LNCaP clone FGC (cell line): ENCODE measurements around the gene POLR1H.

Source experiments
- DNase-seq: peaks from one replicate; pipeline ENCODE4 v3.0.0-alpha.2; 2011; ENCODE audit warnings: low read depth
- H3K4me3 ChIP-seq: 2 replicates; pipeline ENCODE4 v1.5.1; 2011; ENCODE audit warnings: mild to moderate bottlenecking, low read depth, low read length, control low read depth
- CTCF ChIP-seq: IDR thresholded peaks from 2 replicates; pipeline ENCODE4 v1.5.1; 2012; ENCODE audit warnings: mild to moderate bottlenecking; ENCODE audit not compliant: control insufficient read depth, insufficient read depth; ENCODE audit errors: extremely low read depth

Gene POLR1H

DNA sequence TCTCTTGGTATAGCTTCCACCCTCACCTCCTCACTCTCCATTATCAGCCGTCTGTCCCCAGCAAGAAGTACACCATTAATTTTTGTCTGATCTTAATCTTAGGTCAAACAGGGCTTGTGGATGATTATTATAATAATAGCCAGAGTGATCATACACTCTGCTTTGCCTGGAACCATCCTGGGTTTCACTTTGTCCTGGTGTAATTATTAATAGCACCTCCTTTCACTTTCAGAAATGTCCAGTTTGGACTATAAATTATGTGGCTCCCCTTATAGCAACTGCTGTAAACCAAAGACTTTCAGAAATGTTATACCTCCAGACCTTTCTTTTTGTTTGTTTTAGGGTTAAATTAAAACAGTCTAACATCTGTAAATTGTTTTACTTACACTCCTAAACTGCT is 52.8 kb downstream of the POLR1H start:
- no peak for TF ChIP-seq CTCF
- DNase-seq: no peak
- H3K4me3 ChIP-seq: no peak overlapping the region
